ENCODE results near the gene CADM2.
A peak's percentile ranks its signal among the peaks of the same experiment; 100 is the strongest.
"Not testable (repeated sequence)": the region's sequence is repeated elsewhere in the genome, so short reads cannot be mapped to it uniquely, and the experiment has no call there.

CADM2 gene

GRCh38 chr3:85670634-85671205 lies 711.9 kb downstream of the CADM2 start:
- no peak for DNase-seq
- intact Hi-C loops (cut with DNase I): no loop called here

- intact Hi-C loops (cut with DNase I): no loop called here
- no peak for DNase-seq
Observed at GRCh38 chr3:85672761-85673160, 714.0 kb downstream of the CADM2 start.

- intact Hi-C loops (cut with DNase I): no loop called here
- no peak for DNase-seq
Observed at GRCh38 chr3:85678713-85679112, 719.9 kb downstream of the CADM2 start.

- intact Hi-C loops (cut with DNase I): no loop called here
- DNase-seq: no peak
Observed at GRCh38 chr3:85681906-85682305, 723.1 kb downstream of the CADM2 start.

GRCh38 chr3:85691196-85691595 lies 732.4 kb downstream of the CADM2 start:
- DNase-seq: no peak
- intact Hi-C loops (cut with DNase I): no loop called here

GRCh38 chr3:85697156-85697555 lies 738.4 kb downstream of the CADM2 start:
- DNase-seq: no peak
- intact Hi-C loops (cut with DNase I): no loop called here

- intact Hi-C loops (cut with DNase I): no loop called here
- no peak for DNase-seq
Observed at GRCh38 chr3:85706130-85706529, 747.3 kb downstream of the CADM2 start.

- intact Hi-C loops (cut with DNase I); DNase-seq: not testable (repeated sequence)
Observed at GRCh38 chr3:85708325-85708724, 749.5 kb downstream of the CADM2 start.

GRCh38 chr3:85709346-85709892 lies 750.6 kb downstream of the CADM2 start:
- DNase-seq: no peak
- intact Hi-C loops (cut with DNase I): no loop called here

- intact Hi-C loops (cut with DNase I): no loop called here
- DNase-seq: no peak
Observed at GRCh38 chr3:85710490-85710889, 751.7 kb downstream of the CADM2 start.

GRCh38 chr3:85721409-85722145 lies 762.8 kb downstream of the CADM2 start:
- intact Hi-C loops (cut with DNase I): no loop called here
- no peak for DNase-seq

GRCh38 chr3:85725809-85726208 lies 767.0 kb downstream of the CADM2 start:
- no peak for DNase-seq
- intact Hi-C loops (cut with DNase I): no loop called here

GRCh38 chr3:85726241-85726640 lies 767.5 kb downstream of the CADM2 start:
- intact Hi-C loops (cut with DNase I): no loop called here
- no peak for DNase-seq

GRCh38 chr3:85737846-85738245 lies 779.1 kb downstream of the CADM2 start:
- intact Hi-C loops (cut with DNase I): no loop called here
- no peak for DNase-seq

- DNase-seq: peak in 13 of 42 donors; percentile 6 to 68 (median 32)
- intact Hi-C loops (cut with DNase I): no loop called here
Observed at GRCh38 chr3:85740561-85740960, 781.8 kb downstream of the CADM2 start.

GRCh38 chr3:85758442-85758841 lies 799.7 kb downstream of the CADM2 start:
- DNase-seq: no peak
- intact Hi-C loops (cut with DNase I): no loop called here

GRCh38 chr3:85760342-85760741 lies 801.6 kb downstream of the CADM2 start:
- intact Hi-C loops (cut with DNase I): no loop called here
- DNase-seq: no peak

GRCh38 chr3:85780806-85781205 lies 822.0 kb downstream of the CADM2 start:
- no peak for DNase-seq
- intact Hi-C loops (cut with DNase I): no loop called here

- no peak for DNase-seq
- intact Hi-C loops (cut with DNase I): no loop called here
Observed at GRCh38 chr3:85781806-85782205, 823.0 kb downstream of the CADM2 start.

GRCh38 chr3:85783291-85783690 lies 824.5 kb downstream of the CADM2 start:
- intact Hi-C loops (cut with DNase I): no loop called here

GRCh38 chr3:85785766-85786165 lies 827.0 kb downstream of the CADM2 start:
- no peak for DNase-seq
- intact Hi-C loops (cut with DNase I): no loop called here

More at GRCh38 chr3:85783291-85783690, 824.5 kb downstream of the CADM2 start:
- DNase-seq: no peak

All from head of caudate nucleus (tissue), 42 donors.